ENCODE results near the gene CDKN1A.

Gene CDKN1A

GRCh38 chr6:36679043-36679833 is 724 bp downstream of the CDKN1A start:
- DNase-seq, result peak; percentile 75

- peak; percentile 98 for DNase-seq
Observed at GRCh38 chr6:36682328-36683144, 4.0 kb downstream of the CDKN1A start.

- DNase-seq, result no peak
Observed at GRCh38 chr6:36683145-36683655, 4.7 kb downstream of the CDKN1A start.

- DNase-seq, result no peak
Observed at GRCh38 chr6:36683656-36684446, 5.3 kb downstream of the CDKN1A start.

- no peak for DNase-seq
Observed at GRCh38 chr6:36684447-36684812, 5.9 kb downstream of the CDKN1A start.

- DNase-seq, result no peak
Observed at GRCh38 chr6:36685166-36685924, 6.8 kb downstream of the CDKN1A start.

- no peak for DNase-seq
Observed at GRCh38 chr6:36685926-36686667, 7.6 kb downstream of the CDKN1A start.

GRCh38 chr6:36686668-36687513 is 8.4 kb downstream of the CDKN1A start:
- DNase-seq, result no peak

- no peak for DNase-seq
Observed at GRCh38 chr6:36688063-36688738, 9.7 kb downstream of the CDKN1A start.

GRCh38 chr6:36688739-36689075 is 10.2 kb downstream of the CDKN1A start:
- no peak for DNase-seq

GRCh38 chr6:36691011-36691410 is 12.5 kb downstream of the CDKN1A start:
- no peak for DNase-seq

- no peak for DNase-seq
Observed at GRCh38 chr6:36691612-36692011, 13.1 kb downstream of the CDKN1A start.

- DNase-seq, result no peak
Observed at GRCh38 chr6:36692220-36692619, 13.7 kb downstream of the CDKN1A start.

- no peak for DNase-seq
Observed at GRCh38 chr6:36692861-36693702, 14.6 kb downstream of the CDKN1A start.

- no peak for DNase-seq
Observed at GRCh38 chr6:36694616-36695015, 16.1 kb downstream of the CDKN1A start.

GRCh38 chr6:36695414-36695813 is 16.9 kb downstream of the CDKN1A start:
- no peak for DNase-seq

- no peak for DNase-seq
Observed at GRCh38 chr6:36697481-36697903, 19.0 kb downstream of the CDKN1A start, which contains the start of gene RAB44. RAB44 (plus strand) TSS chr6:36697826; CDS start chr6:36704236, 6,410 bp downstream.

- no peak for DNase-seq
Observed at GRCh38 chr6:36698196-36698595, 19.7 kb downstream of the CDKN1A start.

- DNase-seq, result no peak
Observed at GRCh38 chr6:36698871-36699271, 20.4 kb downstream of the CDKN1A start.

Measured in NCI-H510A treated with DMSO at 0.1 percent for 48 hours (cell line).